Omental fat pad (tissue), 4 donors: ENCODE data around the gene BOD1. TPM values are rescaled to one million over a fixed set of nuclear protein-coding genes. Genes with fewer than 3 reads are reported as not detected.

Source experiments
- ATAC-seq: fragments of 150-250 bp; one replicate; pipeline ENCODE4 v1.9.1; 2016; ENCODE audit warnings: mild to moderate bottlenecking, moderate library complexity; ENCODE audit not compliant: low FRiP score
- DNase-seq: peaks from one replicate; pipeline ENCODE4 v3.0.0-alpha.2; 2019; ENCODE audit warnings: low spot score
- total RNA-seq, 4 donors: library from RNA; depleted of rRNA; stranded (reverse); fragments of >200 nt; gene quantifications; one replicate each; pipeline ENCODE4 v1.1.0, GENCODE V29; 2016
- TF ChIP-seq, protein P1 (sequence below), 3 donors: fragments of 450-650 bp; IDR thresholded peaks; one replicate each; pipeline ENCODE4 v1.5.1; 2016 to 2017; ENCODE audit warnings: antibody characterized with exemption in 3 of 3, mild to moderate bottlenecking in 3 of 3, moderate library complexity in 2 of 3

Gene BOD1
- total RNA-seq, 4 donors from 2014 or later, result 52.9 to 63.1 (median 57.8) TPM

GRCh38 chr5:173573126-173573960, 43.1 kb downstream of the BOD1 start:
- TF ChIP-seq, protein P1, sequence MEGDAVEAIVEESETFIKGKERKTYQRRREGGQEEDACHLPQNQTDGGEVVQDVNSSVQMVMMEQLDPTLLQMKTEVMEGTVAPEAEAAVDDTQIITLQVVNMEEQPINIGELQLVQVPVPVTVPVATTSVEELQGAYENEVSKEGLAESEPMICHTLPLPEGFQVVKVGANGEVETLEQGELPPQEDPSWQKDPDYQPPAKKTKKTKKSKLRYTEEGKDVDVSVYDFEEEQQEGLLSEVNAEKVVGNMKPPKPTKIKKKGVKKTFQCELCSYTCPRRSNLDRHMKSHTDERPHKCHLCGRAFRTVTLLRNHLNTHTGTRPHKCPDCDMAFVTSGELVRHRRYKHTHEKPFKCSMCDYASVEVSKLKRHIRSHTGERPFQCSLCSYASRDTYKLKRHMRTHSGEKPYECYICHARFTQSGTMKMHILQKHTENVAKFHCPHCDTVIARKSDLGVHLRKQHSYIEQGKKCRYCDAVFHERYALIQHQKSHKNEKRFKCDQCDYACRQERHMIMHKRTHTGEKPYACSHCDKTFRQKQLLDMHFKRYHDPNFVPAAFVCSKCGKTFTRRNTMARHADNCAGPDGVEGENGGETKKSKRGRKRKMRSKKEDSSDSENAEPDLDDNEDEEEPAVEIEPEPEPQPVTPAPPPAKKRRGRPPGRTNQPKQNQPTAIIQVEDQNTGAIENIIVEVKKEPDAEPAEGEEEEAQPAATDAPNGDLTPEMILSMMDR (IDR thresholded peaks at IDR 0.05), result peak in 1 of 3 donors; percentile 90
- DNase-seq (peak; percentile 48), ATAC-seq (peak; percentile 75)

DNA sequence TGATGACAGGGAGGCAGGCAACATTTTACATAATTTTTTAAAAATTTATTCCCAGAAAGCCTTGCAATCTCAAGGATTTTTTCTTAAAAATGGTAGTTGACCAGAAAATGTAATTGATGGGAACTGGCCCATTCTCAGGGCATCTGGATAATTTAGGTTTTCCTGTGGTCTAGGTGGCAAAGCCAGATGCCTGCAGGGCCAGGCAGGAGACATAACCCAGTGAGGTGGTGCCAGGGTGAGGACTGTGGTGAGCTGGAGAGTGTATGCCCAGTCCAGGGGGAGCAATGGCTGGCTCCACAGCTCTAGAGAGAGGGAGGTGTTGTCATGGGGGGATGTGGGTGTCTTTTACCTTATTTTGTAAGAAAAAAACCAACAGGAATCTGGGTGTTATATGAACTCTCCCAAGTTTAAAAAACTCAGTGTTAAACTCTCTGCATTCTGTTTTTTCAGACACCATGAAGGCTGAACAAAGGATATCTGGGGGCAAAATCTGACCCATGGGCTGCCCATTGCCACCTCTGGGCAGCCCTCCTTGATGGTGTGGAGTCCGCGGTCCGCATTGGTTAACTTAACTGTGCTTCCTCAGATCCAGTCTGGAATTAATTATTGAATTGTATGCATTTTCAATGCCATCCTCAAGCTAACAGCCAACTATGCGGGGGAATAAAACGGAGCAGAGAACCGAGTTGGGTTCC, 43.9 kb downstream of the BOD1 start:
- ATAC-seq (no peak), DNase-seq (no peak)
- TF ChIP-seq, protein P1 (IDR thresholded peaks at IDR 0.05), result no peak

DNA sequence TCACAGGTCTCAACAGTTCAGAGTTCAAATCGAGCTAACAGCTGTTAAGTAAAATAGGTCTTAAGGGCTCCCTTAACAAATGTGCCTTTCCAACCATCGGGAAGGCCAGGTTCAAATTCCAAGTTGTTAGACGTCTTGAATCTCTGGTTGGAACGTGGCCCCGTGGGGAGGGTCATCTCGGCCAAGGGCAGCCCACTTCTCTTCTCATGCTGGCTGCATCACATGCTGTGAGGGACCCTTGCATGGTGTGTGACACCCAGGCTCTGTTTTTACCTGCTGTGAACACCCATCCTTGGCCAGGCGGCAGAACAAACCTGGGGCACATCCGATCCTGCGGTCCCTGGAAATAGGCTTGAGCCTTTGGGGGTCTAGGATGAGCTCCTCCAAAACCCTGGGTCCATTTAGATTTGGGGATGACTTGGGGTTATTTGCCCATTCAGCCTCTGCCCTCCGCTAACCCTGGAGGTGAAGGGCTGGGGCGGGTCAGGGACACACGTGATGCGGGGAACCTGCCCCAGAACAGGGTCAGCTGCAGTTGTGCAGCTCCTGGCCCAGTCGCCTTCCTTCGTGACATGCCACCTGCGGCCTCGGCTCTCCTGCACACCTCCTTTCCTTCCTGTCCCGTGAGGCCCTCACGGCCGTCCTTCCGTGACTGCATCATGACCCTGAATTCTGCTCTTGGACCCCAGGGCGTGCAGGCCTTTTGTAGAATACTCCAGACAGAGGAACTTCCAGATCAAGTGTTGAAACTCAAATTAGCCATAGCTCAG, 45.9 kb downstream of the BOD1 start:
- TF ChIP-seq, protein P1 (IDR thresholded peaks at IDR 0.05), result no peak
- DNase-seq, result no peak
- no peak for ATAC-seq

GRCh38 chr5:173568703-173569102, 47.7 kb downstream of the BOD1 start:
- TF ChIP-seq, protein P1 (IDR thresholded peaks at IDR 0.05), result no peak
- DNase-seq, result no peak
- no peak for ATAC-seq

- ATAC-seq (no peak), DNase-seq (no peak)
- TF ChIP-seq, protein P1 (IDR thresholded peaks at IDR 0.05), result no peak
These were observed 48.3 kb downstream of the BOD1 start for GRCh38 chr5:173568128-173568527.

GRCh38 chr5:173567548-173567947, 48.9 kb downstream of the BOD1 start:
- no peak for ATAC-seq
- no peak for DNase-seq
- TF ChIP-seq, protein P1 (IDR thresholded peaks at IDR 0.05), result no peak
